ENCODE data around the gene GJC3. TPM values are rescaled to one million over a fixed set of nuclear protein-coding genes. Genes with fewer than 3 reads are reported as not detected.
A peak's percentile ranks its signal among the peaks of the same experiment; 100 is the strongest.
"Not testable (repeated sequence)": the region's sequence is repeated elsewhere in the genome, so short reads cannot be mapped to it uniquely, and the experiment has no call there.

GJC3 gene
- polyA plus RNA-seq, 4 donors = 0.22 to 0.33 TPM; not detected in 2

DNA sequence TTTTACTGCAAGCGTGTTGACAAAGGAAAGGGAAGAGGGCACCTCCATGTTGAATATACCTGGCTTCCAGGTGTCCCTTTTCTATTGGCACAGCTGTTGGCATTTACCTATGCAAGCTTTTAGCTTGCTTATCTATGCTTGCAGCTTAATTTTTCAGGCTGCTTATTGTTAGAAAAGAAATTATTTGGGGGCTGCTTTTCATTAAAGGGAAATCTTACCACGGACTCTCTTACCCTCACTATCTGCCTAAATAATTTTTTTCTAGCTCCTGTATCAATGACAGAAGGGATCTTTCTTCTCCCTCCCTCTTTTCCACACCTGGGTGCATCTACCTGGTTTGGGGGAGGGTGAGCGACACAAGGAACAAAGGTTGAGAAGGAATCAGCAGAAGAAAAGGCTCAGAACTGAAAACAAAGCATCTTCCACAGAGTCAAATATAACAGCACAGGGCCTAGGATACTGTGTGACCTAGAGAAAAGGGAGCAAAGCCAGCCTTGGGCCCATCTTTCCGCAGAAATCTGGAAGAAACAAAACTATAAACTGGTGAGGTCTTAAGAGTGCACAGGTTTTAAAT is 15.2 kb upstream of the GJC3 start:
- H3K4me1 ChIP-seq (ENCODE audit: control insufficient read depth in 3 of 3, insufficient read depth in 2 of 3, low read depth in 1 of 3, low read length in 2 of 3) = no peaks in the 10 kb centered on the region
- 45 to 63% (median 57%) methylated on average over 4 of the region's 4 CpGs for WGBS, 3 donors
- no peaks in the 10 kb centered on the region for H3K9me3 ChIP-seq (ENCODE audit: control insufficient read depth in 2 of 2, insufficient read depth in 1 of 2, low read depth in 1 of 2, low read length in 1 of 2)
- peaks cover 0 to 2% (median 0%) of the 10 kb centered on the region in 3 donors for H3K27me3 ChIP-seq (ENCODE audit: control insufficient read depth in 3 of 3, insufficient read depth in 3 of 3, low read length in 3 of 3)
- H3K36me3 ChIP-seq (ENCODE audit: control insufficient read depth in 3 of 3, insufficient read depth in 2 of 3, low read depth in 1 of 3, low read length in 3 of 3) = no peaks in the 10 kb centered on the region
- H3K27ac ChIP-seq (ENCODE audit: low read depth in 1 of 3, low read length in 2 of 3) = no peak overlapping the region
- no peak overlapping the region for H3K4me3 ChIP-seq (ENCODE audit: low read depth in 1 of 3, low read length in 3 of 3)
- FAIRE-seq (no peak), DNase-seq (no peak)

DNA sequence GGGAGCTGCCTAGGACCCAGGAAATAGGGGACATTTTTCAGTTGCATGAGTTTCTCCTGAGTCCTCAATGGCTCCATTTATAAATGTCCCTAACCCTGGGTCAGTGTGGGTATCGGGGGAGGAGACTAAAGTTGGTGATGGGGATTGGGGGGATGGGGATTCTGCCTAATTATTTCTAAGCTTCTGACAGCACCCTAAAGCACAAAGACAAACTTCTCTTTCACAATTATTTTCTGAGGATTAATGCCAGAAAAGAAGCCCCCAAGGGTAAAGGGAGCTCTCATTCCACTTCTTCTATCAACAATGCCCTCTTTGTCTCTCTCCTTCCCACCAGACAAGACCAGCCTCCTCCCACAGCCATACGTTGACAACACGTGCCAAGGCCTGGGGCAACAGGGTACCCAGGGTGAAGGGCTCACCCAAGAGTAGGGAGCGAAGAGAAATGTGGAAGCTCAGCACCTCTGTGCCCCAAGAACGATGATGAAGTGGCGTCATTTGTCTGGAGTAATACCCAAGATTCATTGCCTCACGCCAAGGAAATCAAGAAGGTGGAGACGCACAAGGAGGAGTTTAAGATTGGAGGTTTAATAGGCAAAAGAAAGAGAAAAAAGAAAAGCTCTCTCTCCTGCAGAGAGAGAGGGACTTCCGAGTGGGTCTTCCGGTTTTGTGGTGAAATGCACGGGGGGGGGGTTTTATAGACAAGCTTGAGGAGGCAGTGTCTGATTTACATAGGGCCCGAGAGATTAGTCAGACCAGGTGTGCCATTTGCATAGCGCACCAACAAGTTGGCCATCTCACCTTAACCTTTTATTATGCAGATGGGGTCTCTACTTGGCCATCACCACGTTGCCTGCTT is 14.4 kb upstream of the GJC3 start:
- no peak for FAIRE-seq
- H3K4me3 ChIP-seq (ENCODE audit: low read depth in 1 of 3, low read length in 3 of 3) = no peak overlapping the region
- H3K4me1 ChIP-seq (ENCODE audit: control insufficient read depth in 3 of 3, insufficient read depth in 2 of 3, low read depth in 1 of 3, low read length in 2 of 3) = no peaks in the 10 kb centered on the region
- no peak for DNase-seq
- peaks cover 0 to 3% of the 10 kb centered on the region in 2 donors for H3K9me3 ChIP-seq (ENCODE audit: control insufficient read depth in 2 of 2, insufficient read depth in 1 of 2, low read depth in 1 of 2, low read length in 1 of 2)
- no peak overlapping the region for H3K27ac ChIP-seq (ENCODE audit: low read depth in 1 of 3, low read length in 2 of 3)
- no peaks in the 10 kb centered on the region for H3K36me3 ChIP-seq (ENCODE audit: control insufficient read depth in 3 of 3, insufficient read depth in 2 of 3, low read depth in 1 of 3, low read length in 3 of 3)
- WGBS, 3 donors = 55 to 73% (median 61%) methylated on average over 14 of the region's 14 CpGs
- peaks cover 0 to 2% (median 0%) of the 10 kb centered on the region in 3 donors for H3K27me3 ChIP-seq (ENCODE audit: control insufficient read depth in 3 of 3, insufficient read depth in 3 of 3, low read length in 3 of 3)

DNA sequence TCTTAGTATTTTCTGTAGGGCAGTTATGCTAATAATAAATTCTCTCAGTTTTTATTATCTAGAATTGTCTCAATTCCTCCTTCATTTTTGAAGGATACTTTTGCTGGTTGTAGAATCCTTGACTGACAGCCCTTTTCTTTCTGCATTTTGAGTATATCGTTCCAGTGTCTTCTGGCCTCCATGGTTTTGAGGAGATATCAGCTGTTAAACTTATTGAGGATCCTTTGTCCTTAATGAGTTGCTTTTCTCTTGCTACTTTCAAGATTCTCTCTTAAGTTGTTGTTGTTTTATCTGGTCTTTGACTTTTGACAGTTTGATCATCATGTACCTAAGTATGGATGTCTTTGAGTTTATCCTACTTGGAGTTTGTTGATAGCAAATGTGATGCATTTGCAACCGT is 8.9 kb upstream of the GJC3 start:
- H3K9me3 ChIP-seq (ENCODE audit: control insufficient read depth in 2 of 2, insufficient read depth in 1 of 2, low read depth in 1 of 2, low read length in 1 of 2) = peaks cover 0 to 6% of the 10 kb centered on the region in 2 donors
- H3K4me1 ChIP-seq (ENCODE audit: control insufficient read depth in 3 of 3, insufficient read depth in 2 of 3, low read depth in 1 of 3, low read length in 2 of 3) = no peaks in the 10 kb centered on the region
- DNase-seq = no peak
- no peak overlapping the region for H3K27ac ChIP-seq (ENCODE audit: low read depth in 1 of 3, low read length in 2 of 3)
- peaks cover 0 to 2% (median 2%) of the 10 kb centered on the region in 3 donors for H3K27me3 ChIP-seq (ENCODE audit: control insufficient read depth in 3 of 3, insufficient read depth in 3 of 3, low read length in 3 of 3)
- FAIRE-seq = no peak
- 70 to 94% (median 89%) methylated on average over 2 of the region's 2 CpGs for WGBS, 3 donors
- no peak overlapping the region for H3K4me3 ChIP-seq (ENCODE audit: low read depth in 1 of 3, low read length in 3 of 3)
- H3K36me3 ChIP-seq (ENCODE audit: control insufficient read depth in 3 of 3, insufficient read depth in 2 of 3, low read depth in 1 of 3, low read length in 3 of 3) = no peaks in the 10 kb centered on the region

- not testable (repeated sequence) for H3K36me3 ChIP-seq (ENCODE audit: control insufficient read depth in 3 of 3, insufficient read depth in 2 of 3, low read depth in 1 of 3, low read length in 3 of 3); H3K27me3 ChIP-seq (ENCODE audit: control insufficient read depth in 3 of 3, insufficient read depth in 3 of 3, low read length in 3 of 3); H3K9me3 ChIP-seq (ENCODE audit: control insufficient read depth in 2 of 2, insufficient read depth in 1 of 2, low read depth in 1 of 2, low read length in 1 of 2); H3K4me1 ChIP-seq (ENCODE audit: control insufficient read depth in 3 of 3, insufficient read depth in 2 of 3, low read depth in 1 of 3, low read length in 2 of 3); H3K27ac ChIP-seq (ENCODE audit: low read depth in 1 of 3, low read length in 2 of 3); DNase-seq; FAIRE-seq; H3K4me3 ChIP-seq (ENCODE audit: low read depth in 1 of 3, low read length in 3 of 3)
- WGBS, 3 donors = 32 to 48% (median 37%) methylated on average over 4 of the region's 4 CpGs
These were observed 5.6 kb upstream of the GJC3 start for GRCh38 chr7:99935009-99935408.

GRCh38 chr7:99930376-99930775 is 956 bp upstream of the GJC3 start:
- H3K9me3 ChIP-seq (ENCODE audit: control insufficient read depth in 2 of 2, insufficient read depth in 1 of 2, low read depth in 1 of 2, low read length in 1 of 2) = no peaks in the 10 kb centered on the region
- H3K4me3 ChIP-seq (ENCODE audit: low read depth in 1 of 3, low read length in 3 of 3) = no peak overlapping the region
- no peak for DNase-seq
- H3K36me3 ChIP-seq (ENCODE audit: control insufficient read depth in 3 of 3, insufficient read depth in 2 of 3, low read depth in 1 of 3, low read length in 3 of 3) = no peaks in the 10 kb centered on the region
- no peak overlapping the region for H3K27ac ChIP-seq (ENCODE audit: low read depth in 1 of 3, low read length in 2 of 3)
- no peak for FAIRE-seq
- WGBS, 3 donors = 76 to 89% (median 81%) methylated on average over 3 of the region's 3 CpGs
- peaks cover 0 to 4% (median 4%) of the 10 kb centered on the region in 3 donors for H3K4me1 ChIP-seq (ENCODE audit: control insufficient read depth in 3 of 3, insufficient read depth in 2 of 3, low read depth in 1 of 3, low read length in 2 of 3)
- H3K27me3 ChIP-seq (ENCODE audit: control insufficient read depth in 3 of 3, insufficient read depth in 3 of 3, low read length in 3 of 3) = peaks cover 0 to 18% (median 8%) of the 10 kb centered on the region in 3 donors

GRCh38 chr7:99929730-99930053 is 272 bp upstream of the GJC3 start:
- no peak for DNase-seq

DNA sequence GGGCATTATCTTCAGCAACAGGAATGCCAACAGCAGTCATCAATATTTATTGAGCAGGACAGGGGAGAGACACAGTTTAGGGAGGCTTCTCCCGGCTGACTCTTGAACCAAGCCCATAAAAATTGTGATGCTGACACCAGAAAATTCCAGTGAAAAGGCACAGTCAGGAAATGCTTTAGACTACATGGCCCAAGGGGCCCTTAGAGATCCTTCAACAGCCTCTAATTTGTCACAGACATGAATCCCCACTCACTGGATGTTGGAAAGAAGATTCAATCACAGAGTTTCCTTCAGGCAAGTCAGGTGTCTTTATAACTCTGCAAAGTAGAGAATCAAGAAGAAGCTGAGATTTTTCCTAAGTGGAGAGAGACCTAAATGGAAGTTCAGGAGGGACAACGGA is 1.2 kb downstream of the GJC3 start:
- 49 to 80% (median 74%) methylated on average over 2 of the region's 2 CpGs for WGBS, 3 donors
- DNase-seq (no peak), FAIRE-seq (no peak)
- Histone ChIP-seq H3K27me3 (ENCODE audit: control insufficient read depth in 3 of 3, insufficient read depth in 3 of 3, low read length in 3 of 3) (peaks cover 0 to 18% (median 5%) of the 10 kb centered on the region in 3 donors), H3K36me3 (ENCODE audit: control insufficient read depth in 3 of 3, insufficient read depth in 2 of 3, low read depth in 1 of 3, low read length in 3 of 3) (no peaks in the 10 kb centered on the region), H3K4me3 (ENCODE audit: low read depth in 1 of 3, low read length in 3 of 3) (no peak overlapping the region), H3K9me3 (ENCODE audit: control insufficient read depth in 2 of 2, insufficient read depth in 1 of 2, low read depth in 1 of 2, low read length in 1 of 2) (no peaks in the 10 kb centered on the region), H3K27ac (ENCODE audit: low read depth in 1 of 3, low read length in 2 of 3) (no peak overlapping the region), H3K4me1 (ENCODE audit: control insufficient read depth in 3 of 3, insufficient read depth in 2 of 3, low read depth in 1 of 3, low read length in 2 of 3) (peaks cover 0 to 4% (median 4%) of the 10 kb centered on the region in 3 donors)

More at GRCh38 chr7:99929730-99930053, 272 bp upstream of the GJC3 start:
- H3K4me3 ChIP-seq (ENCODE audit: low read depth in 1 of 3, low read length in 3 of 3) = peak overlapping the region in 1 of 3 donors; percentile 29
- H3K9me3 ChIP-seq (ENCODE audit: control insufficient read depth in 2 of 2, insufficient read depth in 1 of 2, low read depth in 1 of 2, low read length in 1 of 2) = no peaks in the 10 kb centered on the region
- no peak for FAIRE-seq
- H3K27ac ChIP-seq (ENCODE audit: low read depth in 1 of 3, low read length in 2 of 3) = no peak overlapping the region
- peaks cover 0 to 18% (median 8%) of the 10 kb centered on the region in 3 donors for H3K27me3 ChIP-seq (ENCODE audit: control insufficient read depth in 3 of 3, insufficient read depth in 3 of 3, low read length in 3 of 3)
- H3K4me1 ChIP-seq (ENCODE audit: control insufficient read depth in 3 of 3, insufficient read depth in 2 of 3, low read depth in 1 of 3, low read length in 2 of 3) = peaks cover 0 to 4% (median 4%) of the 10 kb centered on the region in 3 donors
- 11 to 16% (median 14%) methylated on average over 2 of the region's 2 CpGs for WGBS, 3 donors
- no peaks in the 10 kb centered on the region for H3K36me3 ChIP-seq (ENCODE audit: control insufficient read depth in 3 of 3, insufficient read depth in 2 of 3, low read depth in 1 of 3, low read length in 3 of 3)

DNA sequence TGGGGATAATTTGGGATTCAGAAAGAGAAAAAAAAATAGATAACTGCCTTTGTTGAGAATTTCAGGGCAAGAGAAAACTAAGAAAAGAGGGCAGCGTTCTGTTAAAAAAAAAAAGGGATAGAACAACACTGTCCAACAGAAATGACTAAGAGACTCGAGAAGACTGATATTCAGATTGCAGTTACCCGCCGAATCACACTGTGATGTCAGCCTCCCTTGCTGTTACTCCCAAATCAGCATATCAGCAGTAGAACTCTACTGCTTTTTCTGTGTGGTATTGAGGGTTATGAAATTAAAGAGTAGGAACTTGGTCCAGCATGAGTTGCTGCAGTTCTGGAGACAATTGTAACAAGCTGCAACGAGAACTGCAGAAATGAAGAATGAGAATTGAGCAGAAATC is 1.9 kb downstream of the GJC3 start:
- 56 to 75% (median 66%) methylated on average over 5 of the region's 5 CpGs for WGBS, 3 donors
- H3K27ac ChIP-seq (ENCODE audit: low read depth in 1 of 3, low read length in 2 of 3) = no peak overlapping the region

More for the DNA sequence above, 1.9 kb downstream of the GJC3 start:
- Histone ChIP-seq H3K4me3 (ENCODE audit: low read depth in 1 of 3, low read length in 3 of 3) (no peak overlapping the region), H3K9me3 (ENCODE audit: control insufficient read depth in 2 of 2, insufficient read depth in 1 of 2, low read depth in 1 of 2, low read length in 1 of 2) (no peaks in the 10 kb centered on the region), H3K36me3 (ENCODE audit: control insufficient read depth in 3 of 3, insufficient read depth in 2 of 3, low read depth in 1 of 3, low read length in 3 of 3) (no peaks in the 10 kb centered on the region), H3K4me1 (ENCODE audit: control insufficient read depth in 3 of 3, insufficient read depth in 2 of 3, low read depth in 1 of 3, low read length in 2 of 3) (peaks cover 0 to 4% (median 4%) of the 10 kb centered on the region in 3 donors), H3K27me3 (ENCODE audit: control insufficient read depth in 3 of 3, insufficient read depth in 3 of 3, low read length in 3 of 3) (peaks cover 0 to 18% (median 5%) of the 10 kb centered on the region in 3 donors)
- FAIRE-seq (no peak), DNase-seq (no peak)

Measured in small intestine (tissue), 7 donors.